ENCODE measurements around the gene FANCE.

The FANCE gene, protein sequence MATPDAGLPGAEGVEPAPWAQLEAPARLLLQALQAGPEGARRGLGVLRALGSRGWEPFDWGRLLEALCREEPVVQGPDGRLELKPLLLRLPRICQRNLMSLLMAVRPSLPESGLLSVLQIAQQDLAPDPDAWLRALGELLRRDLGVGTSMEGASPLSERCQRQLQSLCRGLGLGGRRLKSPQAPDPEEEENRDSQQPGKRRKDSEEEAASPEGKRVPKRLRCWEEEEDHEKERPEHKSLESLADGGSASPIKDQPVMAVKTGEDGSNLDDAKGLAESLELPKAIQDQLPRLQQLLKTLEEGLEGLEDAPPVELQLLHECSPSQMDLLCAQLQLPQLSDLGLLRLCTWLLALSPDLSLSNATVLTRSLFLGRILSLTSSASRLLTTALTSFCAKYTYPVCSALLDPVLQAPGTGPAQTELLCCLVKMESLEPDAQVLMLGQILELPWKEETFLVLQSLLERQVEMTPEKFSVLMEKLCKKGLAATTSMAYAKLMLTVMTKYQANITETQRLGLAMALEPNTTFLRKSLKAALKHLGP

DNA sequence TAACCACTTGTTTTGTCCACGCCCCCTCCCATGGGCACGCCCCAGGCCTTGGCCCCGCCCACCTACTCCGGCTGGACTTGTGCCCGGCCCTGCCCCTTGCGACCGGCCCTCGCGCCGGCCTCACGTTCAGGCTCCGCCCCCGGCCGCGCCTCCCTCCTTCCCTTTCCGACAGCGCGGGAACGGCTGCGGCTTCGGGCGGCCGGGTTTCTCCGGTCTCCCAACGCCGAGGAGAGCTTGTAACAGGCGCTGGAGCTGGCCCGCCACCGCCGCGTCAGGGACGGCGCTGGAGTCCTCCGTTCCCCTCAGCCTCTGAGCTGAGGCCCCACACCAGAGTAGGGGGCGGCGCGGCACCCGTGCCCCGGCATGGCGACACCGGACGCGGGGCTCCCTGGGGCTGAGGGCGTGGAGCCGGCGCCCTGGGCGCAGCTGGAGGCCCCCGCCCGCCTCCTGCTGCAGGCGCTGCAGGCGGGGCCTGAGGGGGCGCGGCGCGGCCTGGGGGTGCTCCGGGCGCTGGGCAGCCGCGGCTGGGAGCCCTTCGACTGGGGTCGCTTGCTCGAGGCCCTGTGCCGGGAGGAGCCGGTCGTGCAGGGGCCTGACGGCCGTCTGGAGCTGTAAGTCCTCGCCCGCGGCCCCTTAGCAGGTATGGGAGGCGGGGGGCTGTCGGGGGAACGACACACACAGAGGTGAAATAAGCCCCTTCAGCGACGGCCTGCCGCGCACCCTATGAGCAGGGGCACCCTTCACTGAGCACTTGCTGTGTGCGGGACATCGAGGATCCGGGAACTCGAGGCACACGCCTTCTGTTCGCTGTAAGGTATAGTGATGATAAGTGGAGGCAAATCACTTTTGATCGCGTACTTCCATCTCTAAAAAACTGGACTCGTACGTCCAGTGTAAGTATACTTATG, at the start of gene FANCE:
Gene FANCE, plus strand, starts transcription at position 156 of the 908 bp plus-strand sequence. Its CDS starts 208 bp downstream, at position 364.
- peak; percentile 33 for DNase-seq

DNA sequence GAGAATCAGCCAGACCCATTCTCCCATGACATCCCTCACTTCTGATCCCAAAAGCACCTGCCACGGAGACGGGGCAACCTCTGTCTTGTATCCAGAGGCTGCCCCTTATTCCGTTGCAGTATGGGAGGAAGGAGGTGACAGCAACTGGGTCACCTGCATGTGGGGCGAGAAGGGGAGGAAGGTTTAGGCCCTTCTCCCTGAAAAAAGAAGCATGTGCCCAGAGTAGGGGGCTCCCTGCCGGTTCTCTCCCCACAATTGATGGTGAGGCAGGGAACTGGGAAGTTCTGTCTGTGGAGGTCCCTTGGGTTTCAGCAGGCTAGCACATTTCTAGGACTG, 49.3 kb upstream of the FANCE start:
- no peak for DNase-seq

DNA sequence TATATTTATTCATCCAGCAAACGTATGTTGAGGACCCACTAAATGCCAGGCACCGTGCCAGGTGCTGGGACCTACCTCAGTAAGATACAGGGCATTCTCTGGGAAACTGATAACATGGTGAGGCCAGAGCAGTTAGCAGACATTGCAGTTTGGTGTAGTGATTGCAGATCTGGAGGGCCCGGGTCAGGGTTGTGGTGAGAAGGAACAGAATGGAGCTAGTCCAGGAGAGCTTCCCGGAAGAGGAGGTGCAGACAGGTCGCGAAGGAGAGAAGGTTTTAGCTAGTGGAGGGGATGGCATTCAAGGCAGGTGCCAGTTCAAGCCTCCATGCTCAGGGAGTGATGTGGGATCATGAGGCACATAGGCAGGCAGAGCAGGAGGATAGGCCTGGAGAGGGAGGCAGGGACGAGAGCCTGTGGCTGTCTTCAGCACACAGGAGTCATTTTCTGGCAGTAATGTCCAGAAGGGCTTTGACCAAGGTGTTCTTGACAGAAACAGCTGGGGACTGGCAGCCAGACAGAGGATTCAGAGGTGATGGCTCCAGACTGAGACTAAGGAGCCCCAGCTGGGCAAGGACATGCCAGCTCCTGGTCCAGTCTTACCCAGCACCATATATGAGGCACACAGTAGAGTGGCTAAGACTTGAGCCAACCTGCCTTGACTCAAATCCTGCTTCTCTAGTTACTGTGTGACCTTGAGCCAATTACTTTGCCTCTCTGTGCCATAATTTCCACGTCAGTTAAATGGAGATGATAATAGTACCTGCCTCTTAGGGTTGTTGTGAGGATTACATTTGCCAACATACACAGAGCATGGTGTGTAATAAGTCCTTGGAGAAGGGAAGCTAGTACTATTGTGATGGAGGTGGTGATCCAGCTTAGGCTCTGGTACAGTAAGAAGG, 48.3 kb upstream of the FANCE start:
- no peak for DNase-seq

DNA sequence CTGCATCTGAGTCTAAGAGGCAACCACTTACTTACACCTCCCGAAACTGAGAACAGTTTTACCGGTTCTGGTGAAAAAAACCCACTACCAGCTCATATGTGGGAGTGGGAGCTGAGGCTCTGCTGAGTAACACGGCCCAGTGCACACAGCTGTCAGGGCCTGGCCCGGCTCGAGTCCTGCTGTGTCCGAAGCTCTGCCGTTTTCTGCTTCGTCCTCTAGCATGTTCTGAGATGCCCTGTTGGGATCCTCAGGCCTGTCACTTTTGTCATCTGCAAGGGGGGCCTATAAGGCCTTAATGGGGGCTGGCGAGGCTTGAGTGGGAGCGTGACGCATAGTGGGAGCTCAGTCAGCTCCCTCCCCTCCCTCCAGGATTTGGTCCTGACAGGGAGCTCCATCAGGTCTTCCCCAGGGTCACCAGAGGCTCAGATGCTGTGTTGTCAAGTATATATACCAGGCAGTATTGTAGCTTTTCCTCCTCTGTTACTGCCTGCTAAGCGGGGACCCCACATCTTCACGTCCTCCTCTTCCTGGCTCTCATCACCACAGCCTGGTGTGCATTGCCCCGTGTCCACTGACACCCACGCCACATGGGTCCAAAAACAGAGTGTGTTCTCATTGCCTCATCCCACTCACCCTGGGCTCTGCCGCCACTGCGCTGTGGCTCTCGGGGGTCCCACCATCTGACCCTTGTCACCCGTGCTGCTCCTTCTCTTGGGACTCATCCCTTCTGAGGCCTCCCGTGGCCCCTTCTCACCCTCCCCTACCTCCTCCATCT, 45.2 kb upstream of the FANCE start:
- DNase-seq, result no peak

DNA sequence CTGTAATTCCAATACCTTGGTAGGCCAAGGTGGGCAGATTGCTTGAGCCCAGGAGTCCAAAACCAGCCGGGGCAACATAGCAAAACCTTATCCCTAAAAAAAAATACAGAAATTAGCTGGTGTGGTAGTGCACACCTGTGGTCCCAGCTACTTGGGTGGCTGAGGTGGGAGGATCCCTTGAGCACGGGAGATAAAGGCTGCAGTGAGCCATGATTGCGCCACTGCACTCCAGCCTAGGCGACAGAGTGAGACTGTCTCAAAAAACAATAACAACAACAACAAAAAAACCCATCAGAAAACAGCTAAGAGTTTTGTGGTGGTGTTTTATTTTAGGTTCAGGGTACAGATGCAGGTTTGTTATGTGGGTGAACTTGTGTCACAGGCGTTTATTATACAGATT, 42.9 kb upstream of the FANCE start:
- DNase-seq, result no peak

DNA sequence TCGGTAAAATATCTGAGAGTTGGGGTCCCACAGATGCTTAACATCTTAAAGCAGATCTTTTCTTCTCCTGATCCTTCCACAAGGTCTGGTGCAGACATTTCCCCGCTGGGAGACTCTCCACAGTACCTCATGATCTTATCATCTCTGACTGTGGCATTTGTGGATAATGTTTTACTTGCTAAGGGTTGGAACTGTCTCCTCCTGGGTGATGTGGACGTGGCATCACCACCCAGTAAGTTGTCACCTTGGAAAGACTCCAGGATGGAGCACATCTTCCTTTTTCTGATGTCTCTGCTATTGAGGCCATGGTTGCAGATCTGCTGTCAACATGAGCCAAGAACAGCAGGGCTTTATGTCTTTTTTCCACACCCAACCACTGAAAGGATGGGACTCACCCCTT, 42.0 kb upstream of the FANCE start:
- no peak for DNase-seq

DNA sequence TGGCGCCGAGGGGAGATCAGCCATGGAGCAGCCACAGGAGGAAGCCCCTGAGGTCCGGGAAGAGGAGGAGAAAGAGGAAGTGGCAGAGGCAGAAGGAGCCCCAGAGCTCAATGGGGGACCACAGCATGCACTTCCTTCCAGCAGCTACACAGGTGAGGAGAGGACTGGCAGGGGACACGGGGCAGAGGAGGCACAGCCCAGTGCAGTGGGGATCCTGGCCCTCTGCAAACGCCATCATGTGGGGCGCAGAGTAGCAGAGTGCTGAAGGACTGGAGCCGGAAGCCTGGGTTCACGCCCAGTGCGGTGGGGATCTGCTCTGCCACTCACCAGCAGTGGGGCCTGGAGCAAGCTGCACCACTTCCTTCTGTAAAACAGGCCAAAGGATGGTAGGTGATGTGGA, 41.1 kb upstream of the FANCE start:
- DNase-seq, result no peak

DNA sequence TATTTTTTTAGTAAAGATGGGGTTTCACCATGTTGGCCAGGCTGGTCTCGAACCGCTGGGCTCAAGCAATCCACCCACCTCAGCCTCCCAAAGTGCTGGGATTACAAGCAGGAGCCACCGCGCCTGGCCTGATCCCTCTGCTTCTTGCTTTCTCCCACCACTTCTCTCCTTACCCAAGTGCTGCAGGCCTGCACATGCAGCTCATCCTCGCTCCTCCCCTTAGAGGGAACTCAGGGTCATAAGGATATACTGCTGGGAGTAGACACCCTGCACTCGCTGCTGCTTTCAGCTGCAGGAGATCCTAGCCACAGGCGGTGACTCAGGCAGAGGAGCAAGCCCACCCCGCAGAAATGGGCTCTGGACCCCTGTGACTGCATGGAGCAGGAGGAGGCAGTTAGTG, 40.0 kb upstream of the FANCE start:
- no peak for DNase-seq

DNA sequence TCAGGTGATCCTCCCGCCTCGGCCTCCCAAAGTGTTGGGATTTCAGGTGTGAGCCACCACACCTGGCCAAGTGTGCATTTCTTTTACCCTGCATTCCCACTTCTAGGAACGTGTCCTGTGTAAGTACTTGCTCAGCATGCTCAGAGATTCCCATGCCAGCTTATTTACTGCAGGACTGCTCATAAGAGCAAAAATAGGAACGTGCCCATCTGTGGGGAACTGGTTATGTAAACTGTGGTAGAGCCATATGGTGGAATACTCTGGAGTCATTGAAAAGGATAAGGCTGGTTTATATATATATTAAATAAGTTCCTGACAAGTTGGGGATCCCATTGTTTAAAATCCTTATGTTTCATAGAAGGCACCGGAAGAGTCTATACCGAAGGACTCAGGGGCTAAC, 38.2 kb upstream of the FANCE start:
- DNase-seq, result no peak

DNA sequence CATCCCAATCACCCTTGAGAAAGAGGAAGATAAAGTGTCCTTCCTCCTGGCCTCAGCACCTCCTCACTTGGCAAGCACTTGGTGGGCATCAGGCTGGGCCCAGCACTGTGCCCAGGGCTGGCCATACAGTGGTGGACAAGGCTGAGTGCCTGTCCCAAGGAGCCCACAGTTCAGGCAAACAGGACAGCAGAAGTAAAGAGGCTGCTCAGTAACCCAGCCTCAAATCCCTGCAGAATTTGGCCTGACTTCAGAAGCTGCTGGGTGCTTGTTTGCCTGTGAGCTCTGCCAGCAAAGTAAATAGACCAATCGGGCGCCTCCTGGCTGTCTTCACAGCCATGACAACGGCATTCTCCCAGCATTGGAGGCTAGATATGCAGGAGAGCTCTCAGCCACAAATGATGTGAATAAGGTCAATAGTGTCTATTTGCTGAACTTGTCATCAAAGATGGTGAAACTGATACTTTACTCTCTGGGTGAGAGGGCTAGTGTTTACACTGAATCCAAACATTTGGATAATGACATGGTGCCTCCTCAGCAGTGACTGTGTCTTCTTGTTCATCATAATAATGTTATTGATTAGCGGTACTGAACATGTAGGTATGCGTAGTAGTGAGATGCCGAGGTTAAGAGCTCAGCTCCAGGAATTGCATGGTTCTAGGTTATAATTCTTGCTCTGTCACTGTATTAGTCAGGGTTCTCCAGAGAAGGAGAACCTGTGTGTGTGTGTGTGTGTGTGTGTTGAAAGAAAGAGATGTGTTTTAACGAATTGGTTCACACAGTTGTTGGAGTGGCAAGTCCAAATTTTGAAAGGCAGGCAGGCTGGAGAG, 36.9 kb upstream of the FANCE start:
- peak; percentile 59 for DNase-seq

DNA sequence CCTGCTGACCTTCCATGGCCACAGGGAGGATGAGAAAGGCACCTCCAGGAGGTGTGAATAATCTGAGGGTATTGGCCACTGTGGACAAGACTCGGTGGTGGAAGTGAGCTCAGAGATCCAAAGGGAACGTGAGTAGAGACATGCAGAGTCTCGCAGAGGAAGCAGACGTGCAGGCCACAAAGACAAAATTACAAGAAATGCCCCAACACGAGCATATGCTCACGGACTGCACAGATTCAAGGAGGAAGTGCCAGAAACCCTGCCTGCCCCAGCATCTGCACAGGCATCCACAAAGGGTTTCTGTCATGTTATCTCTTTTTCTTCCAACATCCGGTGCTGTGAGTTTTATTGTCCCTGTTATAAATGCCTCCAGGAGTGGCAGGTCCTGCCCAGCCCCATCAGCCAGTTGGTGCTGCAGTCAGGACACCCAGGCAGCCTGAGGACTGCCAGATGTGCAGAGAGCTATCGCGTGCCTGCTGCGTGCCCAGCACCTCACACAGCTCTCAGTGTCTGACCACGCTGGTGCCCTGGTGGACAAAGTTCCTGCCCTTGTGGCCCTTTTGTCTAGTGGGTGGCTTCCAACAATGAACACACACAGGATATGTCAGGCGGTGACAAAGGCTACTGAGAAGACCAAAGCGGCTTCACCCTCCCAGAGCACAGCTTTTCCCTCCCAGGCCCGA, 34.0 kb upstream of the FANCE start:
- DNase-seq, result no peak

DNA sequence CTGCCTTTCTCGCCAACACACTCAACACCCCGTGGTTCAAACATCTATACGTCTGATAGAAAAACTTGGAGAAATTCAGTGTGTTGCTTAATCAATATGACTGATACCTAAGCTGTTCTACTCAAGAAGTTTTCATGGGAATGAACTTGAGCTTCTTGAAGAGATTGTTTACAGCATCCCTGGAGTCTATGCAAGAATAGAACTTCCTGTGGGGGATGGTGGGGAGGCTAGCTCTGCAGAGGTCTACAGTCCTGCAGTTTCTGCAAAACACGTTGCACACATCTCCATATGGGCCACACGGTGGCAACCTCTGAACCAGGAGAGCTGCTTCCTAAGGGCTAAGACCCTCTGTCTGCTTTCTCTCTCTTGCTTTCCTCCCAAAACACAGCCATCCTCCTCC, 32.7 kb upstream of the FANCE start:
- no peak for DNase-seq

DNA sequence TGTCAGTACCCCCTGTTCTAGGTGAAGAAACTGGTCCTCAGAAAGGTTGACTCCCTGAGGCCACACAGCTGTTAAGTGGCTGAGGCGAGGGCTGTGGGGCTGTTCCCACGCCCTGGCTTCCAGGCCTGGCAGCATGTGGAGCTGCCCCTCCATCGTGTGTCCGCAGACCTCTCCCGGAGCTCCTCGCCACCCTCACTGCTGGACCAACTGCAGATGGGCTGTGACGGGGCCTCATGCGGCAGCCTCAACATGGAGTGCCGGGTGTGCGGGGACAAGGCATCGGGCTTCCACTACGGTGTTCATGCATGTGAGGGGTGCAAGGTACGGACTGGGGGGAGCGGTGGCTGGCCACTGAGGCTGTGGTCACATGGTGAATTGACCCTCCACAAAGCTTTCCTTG, 32.2 kb upstream of the FANCE start:
- no peak for DNase-seq

DNA sequence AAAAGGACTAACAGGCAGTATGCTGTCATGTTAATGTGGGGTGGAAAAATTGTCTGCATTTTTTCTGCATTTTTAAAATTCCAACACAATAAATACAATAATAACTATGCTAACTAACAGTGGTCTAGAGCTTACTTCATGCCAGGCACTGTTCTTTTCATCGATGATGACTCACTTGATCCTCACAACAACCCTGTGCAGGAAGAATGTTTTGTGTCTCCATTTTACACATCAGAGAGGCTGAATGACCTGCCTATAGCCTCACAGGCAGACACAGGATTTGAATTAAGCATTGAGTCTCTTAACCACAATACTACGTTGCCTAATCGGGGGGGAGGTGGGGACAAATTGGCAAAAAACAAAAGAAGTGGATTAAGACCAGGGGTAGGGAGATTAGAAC, 26.9 kb upstream of the FANCE start:
- DNase-seq, result no peak

DNA sequence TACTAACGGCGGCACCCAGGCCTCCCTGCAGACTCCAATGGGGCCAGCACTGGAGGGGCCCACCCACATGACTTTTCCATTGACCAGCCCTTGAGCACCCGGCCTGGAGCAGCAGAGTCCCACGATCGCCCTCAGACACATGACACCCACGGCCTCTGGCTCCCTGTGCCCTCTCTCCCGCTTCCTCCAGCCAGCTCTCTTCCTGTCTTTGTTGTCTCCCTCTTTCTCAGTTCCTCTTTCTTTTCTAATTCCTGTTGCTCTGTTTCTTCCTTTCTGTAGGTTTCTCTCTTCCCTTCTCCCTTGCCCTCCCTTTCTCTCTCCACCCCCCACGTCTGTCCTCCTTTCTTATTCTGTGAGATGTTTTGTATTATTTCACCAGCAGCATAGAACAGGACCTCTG, 26.1 kb upstream of the FANCE start:
- no peak for DNase-seq

DNA sequence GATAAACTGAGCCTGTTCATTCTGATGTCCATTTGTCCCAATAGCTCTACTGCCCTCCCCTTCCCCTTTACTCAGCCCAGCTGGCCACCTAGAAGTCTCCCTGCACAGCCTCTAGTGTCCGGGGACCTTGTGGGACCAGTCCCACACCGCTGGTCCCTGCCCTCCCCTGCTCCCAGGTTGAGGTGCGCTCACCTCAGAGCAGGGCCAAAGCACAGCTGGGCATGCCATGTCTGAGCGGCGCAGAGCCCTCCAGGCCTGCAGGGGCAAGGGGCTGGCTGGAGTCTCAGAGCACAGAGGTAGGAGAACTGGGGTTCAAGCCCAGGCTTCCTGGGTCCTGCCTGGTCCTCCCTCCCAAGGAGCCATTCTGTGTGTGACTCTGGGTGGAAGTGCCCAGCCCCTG, 24.7 kb upstream of the FANCE start:
- no peak for DNase-seq

DNA sequence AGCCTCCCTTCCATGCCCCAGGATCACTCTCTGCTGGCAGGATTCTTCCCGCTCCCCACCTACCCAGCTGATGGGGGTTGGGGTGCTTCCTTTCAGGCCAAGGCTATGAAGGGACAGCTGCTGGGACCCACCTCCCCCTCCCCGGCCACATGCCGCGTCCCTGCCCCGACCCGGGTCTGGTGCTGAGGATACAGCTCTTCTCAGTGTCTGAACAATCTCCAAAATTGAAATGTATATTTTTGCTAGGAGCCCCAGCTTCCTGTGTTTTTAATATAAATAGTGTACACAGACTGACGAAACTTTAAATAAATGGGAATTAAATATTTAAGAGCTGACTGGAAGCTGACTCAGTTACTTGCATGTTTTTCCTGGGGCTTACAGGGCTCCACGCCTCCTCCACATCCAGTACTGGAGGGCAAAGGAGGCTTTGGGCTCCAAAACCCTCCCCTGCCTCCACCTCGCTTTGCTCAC, 24.3 kb upstream of the FANCE start:
- DNase-seq, result no peak

DNA sequence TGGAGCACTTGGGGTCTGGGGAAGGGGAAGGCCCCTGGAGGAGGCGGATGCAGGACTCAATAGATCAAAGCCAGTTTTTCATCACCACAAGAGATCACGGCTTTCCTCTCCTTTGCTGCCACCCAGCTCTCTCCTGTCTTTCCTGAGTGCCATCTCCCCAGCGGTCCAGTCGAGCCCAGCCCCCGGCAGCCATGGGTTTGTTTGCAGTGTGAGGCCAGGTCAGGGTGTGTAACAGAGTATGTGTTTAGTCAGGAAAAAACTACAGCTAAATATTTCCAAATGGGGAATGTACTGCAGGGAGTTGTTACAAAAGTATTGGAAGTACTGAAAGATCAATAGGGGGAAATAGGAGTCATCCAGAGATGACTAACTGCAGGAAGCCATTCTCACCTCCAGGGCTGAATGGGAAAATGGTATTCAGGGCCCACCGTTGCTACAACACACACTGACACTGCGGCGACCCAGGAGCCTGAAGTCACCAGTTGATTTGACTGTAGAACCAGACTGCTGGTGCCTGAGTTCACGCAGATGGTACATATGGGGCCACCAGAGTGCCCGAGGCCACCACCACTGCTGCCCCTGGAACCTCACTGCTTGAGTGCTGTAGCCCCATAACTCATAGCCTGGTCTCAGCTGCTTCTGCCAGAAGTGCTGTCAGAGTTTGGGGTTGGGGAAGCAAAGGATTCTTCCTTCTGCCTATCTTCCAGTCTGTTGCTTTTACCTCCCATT, 23.6 kb upstream of the FANCE start:
- no peak for DNase-seq

DNA sequence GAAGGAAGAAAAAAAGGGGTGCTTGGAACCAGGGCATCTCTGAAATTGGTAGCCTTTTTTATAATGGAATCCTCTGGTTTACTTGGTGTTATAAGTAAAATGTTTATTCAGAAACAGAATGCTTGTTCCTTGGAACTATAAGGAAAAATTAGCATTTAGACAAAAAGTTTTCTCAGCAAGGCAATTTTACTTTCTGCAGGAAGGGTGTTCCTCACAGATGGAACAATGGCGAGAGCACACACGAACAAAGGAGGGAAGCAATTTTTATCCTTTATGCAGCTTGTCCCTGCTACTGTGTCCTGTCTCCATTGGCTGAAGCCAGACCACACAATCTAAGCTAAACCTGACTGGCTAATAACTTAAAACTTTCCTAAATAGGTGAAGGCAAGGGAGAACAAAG, 22.7 kb upstream of the FANCE start:
- DNase-seq, result no peak

DNA sequence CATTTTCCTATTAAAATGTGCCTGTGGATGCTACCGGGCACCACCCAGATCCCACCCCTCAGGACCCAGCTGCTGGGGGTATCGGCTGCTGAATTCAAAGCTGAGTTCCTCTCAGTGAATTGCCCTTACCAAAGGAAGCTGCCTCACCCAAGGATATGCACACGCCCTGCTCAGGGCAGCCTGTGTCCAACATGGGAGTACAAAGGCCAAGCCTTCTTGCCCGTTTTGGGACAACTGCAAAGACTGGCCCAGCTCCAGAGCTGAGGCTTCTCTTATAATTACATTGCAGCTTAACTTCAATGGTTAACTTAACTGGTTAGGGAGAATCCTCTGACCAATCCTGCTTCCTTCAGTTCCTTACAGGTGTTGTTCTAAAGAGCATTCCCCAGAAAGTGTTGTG, 19.8 kb upstream of the FANCE start:
- DNase-seq, result no peak
